GM12872 (cell line): Measurements from ENCODE around the gene KRTAP2-2.
"Not testable (repeated sequence)": the region's sequence is repeated elsewhere in the genome, so short reads cannot be mapped to it uniquely, and the experiment has no call there.

ENCODE experiments used
- TF ChIP-seq, protein P1 (sequence below): IDR thresholded peaks from 3 replicates; pipeline ENCODE4 v1.5.1; 2011; ENCODE audit warnings: low read depth, mild to moderate bottlenecking, low read length, moderate library complexity; ENCODE audit not compliant: insufficient read depth

Gene KRTAP2-2

DNA sequence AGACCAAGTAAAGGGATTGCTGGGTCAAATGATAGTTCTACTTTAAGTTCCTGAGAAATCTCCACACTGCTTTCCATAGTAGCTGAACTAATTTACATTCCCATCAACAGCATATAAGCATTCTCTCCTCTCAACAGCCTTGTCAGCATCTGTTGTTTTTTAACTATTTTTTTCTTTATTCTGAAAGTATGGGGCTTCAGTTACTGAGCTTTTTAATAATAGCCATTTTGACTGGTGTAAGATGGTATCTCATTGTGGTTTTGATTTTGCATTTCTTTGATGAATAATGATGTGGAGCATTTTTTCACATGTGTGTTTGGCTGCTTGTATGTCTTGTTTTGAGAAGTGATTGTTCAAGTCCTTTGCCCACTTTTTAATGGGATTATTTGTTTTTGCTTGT, 2.5 kb downstream of the KRTAP2-2 start:
- TF ChIP-seq, protein P1, sequence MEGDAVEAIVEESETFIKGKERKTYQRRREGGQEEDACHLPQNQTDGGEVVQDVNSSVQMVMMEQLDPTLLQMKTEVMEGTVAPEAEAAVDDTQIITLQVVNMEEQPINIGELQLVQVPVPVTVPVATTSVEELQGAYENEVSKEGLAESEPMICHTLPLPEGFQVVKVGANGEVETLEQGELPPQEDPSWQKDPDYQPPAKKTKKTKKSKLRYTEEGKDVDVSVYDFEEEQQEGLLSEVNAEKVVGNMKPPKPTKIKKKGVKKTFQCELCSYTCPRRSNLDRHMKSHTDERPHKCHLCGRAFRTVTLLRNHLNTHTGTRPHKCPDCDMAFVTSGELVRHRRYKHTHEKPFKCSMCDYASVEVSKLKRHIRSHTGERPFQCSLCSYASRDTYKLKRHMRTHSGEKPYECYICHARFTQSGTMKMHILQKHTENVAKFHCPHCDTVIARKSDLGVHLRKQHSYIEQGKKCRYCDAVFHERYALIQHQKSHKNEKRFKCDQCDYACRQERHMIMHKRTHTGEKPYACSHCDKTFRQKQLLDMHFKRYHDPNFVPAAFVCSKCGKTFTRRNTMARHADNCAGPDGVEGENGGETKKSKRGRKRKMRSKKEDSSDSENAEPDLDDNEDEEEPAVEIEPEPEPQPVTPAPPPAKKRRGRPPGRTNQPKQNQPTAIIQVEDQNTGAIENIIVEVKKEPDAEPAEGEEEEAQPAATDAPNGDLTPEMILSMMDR, result no peak

DNA sequence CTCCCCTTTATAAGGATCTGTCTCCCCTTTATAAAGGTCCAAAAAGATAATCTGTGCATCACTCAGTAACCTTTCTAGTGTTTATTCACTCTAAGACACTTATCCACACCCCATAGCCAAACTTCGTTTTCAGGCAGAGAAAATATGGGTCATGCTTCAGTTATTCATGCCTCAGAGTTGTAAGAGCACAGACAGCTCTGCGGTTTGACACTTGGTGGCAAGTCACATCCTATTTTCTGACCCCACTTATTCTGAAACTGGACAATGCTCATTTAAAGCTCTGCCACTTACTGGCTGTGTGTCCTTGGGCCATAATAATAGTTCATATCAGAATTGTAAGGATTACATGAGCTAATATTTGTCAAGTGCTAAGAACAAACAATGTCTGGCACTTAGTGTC, 5.9 kb downstream of the KRTAP2-2 start:
- TF ChIP-seq, protein P1, result no peak

DNA sequence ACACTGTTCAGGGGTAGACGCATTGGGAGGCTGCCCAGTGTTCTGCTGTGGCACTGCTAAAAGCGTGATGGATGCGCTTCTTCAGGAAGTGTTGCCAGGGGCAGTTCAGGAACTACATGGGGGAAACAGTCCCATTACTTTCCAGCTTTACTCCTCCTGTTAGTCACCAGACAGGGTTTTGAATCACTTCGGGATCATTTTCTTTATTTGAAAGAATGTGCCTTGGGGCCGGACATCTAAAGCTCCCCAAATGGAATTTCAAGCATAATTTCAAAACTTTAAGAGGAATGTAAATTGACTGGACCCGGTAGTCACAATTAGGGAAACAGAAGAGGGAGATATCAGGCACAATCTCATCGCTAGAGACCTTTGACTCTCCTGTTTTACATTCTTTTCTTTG, 6.6 kb downstream of the KRTAP2-2 start:
- TF ChIP-seq, protein P1, result no peak

DNA sequence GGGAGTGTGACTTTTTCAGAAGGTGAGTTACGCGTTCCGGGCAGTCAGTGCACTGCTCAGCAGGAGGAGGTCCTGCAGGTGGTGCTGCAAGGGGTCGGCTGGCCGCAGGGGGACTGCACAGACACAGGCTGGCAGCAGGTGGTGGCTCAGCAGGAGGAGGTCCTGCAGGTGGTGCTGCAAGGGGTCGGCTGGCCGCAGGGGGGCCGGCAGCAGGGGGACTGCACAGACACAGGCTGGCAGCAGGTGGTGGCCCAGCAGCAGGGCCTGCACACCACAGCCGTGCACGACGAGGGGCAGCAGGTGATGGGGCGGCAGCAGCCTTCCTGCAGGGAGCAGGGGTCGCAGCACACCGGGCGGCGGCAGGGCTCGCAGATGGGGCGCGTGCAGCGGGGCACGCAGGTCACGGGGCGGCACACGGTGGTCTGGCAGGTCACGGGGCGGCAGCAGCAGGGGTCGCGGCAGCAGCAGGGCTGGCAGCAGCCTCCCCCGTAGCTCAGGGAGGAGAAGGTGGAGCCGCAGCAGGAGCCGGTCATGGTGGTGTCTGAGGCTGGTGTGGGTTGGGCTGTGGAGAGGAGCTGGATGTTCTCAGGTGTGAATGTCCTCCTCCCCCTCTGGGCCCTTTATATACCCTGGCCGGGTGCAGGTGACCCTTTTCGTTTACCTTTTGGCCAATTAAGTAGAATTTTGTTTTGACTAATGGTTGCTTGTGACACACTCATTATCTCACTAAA, 8.1 kb downstream of the KRTAP2-2 start, which contains the start of gene KRTAP2-1:
KRTAP2-1 (minus strand) TSS at position 582 of the 731 bp plus-strand sequence; CDS start at position 533, 49 bp downstream.
- TF ChIP-seq, protein P1, result not testable (repeated sequence)

DNA sequence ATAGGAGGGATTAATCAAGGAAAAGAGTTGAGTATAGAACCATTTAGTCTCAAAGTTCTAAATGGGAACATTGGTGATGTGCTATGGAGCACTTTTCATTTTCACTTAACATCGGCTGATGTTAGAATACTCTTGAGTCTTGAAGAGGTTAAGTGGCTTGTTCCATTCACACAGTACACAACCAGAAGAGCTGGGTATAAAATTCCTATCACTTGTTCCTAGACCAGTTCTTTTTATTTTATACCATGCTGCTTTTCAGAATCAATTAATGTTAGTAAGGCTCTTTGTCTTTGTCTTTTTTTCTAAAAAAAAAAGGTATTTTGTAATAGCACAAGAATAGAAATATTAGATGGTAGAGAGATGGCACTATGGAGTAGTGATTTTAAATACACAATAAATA, 12.1 kb downstream of the KRTAP2-2 start:
- TF ChIP-seq, protein P1, result no peak

DNA sequence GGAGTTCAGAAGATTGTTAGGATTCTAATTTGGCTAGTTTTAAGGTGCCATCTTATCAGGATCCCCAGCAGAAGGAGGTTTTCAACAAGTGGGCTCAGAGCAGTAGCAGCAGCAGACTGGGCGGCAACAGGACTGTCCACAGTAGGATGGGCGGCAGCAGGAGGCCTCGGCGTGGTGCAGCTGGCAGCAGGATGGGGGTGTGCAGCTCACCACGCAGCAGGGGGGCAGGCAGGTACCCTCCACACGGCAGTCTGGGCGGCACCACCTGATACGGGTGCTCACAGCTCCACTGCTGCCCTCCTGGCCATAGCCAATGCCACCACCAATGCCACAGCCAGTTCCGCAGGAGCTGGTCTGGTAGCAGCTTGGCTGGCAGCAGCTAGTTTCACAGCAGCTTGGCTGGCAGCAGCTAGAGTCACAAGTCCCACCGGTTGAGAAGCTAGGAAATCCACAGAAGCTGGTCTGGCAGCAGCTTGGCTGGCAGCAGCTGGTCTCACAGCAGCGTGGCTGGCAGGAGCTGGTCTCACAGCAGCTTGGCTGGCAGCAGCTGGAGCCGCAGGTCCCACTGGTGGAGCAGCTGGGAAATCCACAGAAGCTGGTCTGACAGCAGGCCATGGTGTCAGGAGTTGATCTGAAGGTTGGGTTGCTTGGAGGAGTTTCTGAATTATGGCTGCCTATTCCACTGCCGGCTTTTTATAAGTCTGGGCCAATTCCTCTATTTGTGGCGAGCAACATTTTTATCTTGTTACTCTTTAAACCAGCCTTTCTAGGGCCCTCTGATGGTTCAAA, 14.1 kb downstream of the KRTAP2-2 start, which contains the start of gene KRTAP1-1:
KRTAP1-1 (minus strand) TSS at position 668 of the 789 bp plus-strand sequence; CDS start at position 615, 53 bp downstream.
- TF ChIP-seq, protein P1, result not testable (repeated sequence)

DNA sequence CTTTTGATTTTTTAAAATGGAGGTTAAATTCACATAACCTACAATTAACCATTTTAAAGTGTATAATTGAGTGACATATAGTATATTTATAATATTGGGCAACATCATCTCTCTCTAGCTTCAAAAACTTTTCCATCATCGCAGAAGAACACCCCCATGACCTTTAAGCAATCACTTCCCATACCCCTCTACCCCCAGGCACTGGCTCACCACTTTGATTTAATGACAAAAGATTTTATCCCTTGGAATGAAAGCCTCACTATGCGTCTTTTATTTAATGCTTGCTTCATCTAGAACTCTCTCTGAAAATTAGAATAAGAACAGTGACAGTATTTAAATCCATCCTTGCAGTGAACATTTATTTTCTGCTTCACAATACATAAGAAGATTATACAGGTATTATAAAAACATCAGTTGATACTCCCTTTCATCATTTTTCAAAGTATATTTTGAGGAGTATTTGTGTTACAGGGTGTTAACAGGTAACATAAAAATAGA, 17.1 kb downstream of the KRTAP2-2 start:
- TF ChIP-seq, protein P1, result no peak
